ENCODE results near the gene FAAP100.

FAAP100 gene

GRCh38 chr17:81509972-81510784 lies 42.0 kb downstream of the FAAP100 start:
- no peak for DNase-seq

GRCh38 chr17:81509207-81509971 lies 42.8 kb downstream of the FAAP100 start:
- no peak for DNase-seq

- DNase-seq = no peak
Observed at GRCh38 chr17:81508639-81509206, 43.4 kb downstream of the FAAP100 start.

- no peak for DNase-seq
Observed at GRCh38 chr17:81503619-81504018, 48.5 kb downstream of the FAAP100 start.

GRCh38 chr17:81502471-81503017 lies 49.6 kb downstream of the FAAP100 start:
- DNase-seq = no peak

- DNase-seq = no peak
Observed at GRCh38 chr17:81500047-81500446, 52.1 kb downstream of the FAAP100 start.

- no peak for DNase-seq
Observed at GRCh38 chr17:81499601-81499970, 52.6 kb downstream of the FAAP100 start.

GRCh38 chr17:81498953-81499600 lies 53.1 kb downstream of the FAAP100 start:
- DNase-seq = no peak

- no peak for DNase-seq
Observed at GRCh38 chr17:81494626-81495377, 57.4 kb downstream of the FAAP100 start.

- DNase-seq = no peak
Observed at GRCh38 chr17:81493198-81494038, 58.7 kb downstream of the FAAP100 start.

GRCh38 chr17:81492706-81493105 lies 59.4 kb downstream of the FAAP100 start:
- DNase-seq = no peak

- no peak for DNase-seq
Observed at GRCh38 chr17:81492202-81492601, 60.0 kb downstream of the FAAP100 start.

GRCh38 chr17:81491761-81492160 lies 60.4 kb downstream of the FAAP100 start:
- DNase-seq = no peak

GRCh38 chr17:81491181-81491581 lies 61.0 kb downstream of the FAAP100 start:
- no peak for DNase-seq

GRCh38 chr17:81489998-81490992 lies 61.9 kb downstream of the FAAP100 start:
- DNase-seq = no peak
